Keratinocyte (primary cell): Measurements from ENCODE around the gene ITGAV. TPM values are rescaled to one million over a fixed set of nuclear protein-coding genes. Genes with fewer than 3 reads are reported as not detected.

Source experiments
- DNase-seq: peaks from one replicate; pipeline ENCODE4 v3.0.0-alpha.2; 2011; ENCODE audit warnings: low read depth, missing footprints, low spot score
- FAIRE-seq: peaks from 2 replicates; lab custom pipeline; 2011; peaks lifted over from hg19 to GRCh38; lab: Jason Lieb, UNC
- H2AFZ ChIP-seq: 2 replicates; pipeline ENCODE4 v1.6.0; 2012; ENCODE audit warnings: low read length, control low read depth, inconsistent platforms; ENCODE audit not compliant: control insufficient read depth
- H3K27ac ChIP-seq: 2 replicates; pipeline ENCODE4 v1.5.1; 2011; ENCODE audit warnings: low read length; ENCODE audit not compliant: control insufficient read depth, insufficient read depth
- H3K27me3 ChIP-seq: 3 replicates; pipeline ENCODE4 v1.6.0; 2011; ENCODE audit warnings: low read length; ENCODE audit not compliant: control insufficient read depth, insufficient read depth; ENCODE audit errors: extremely low read depth
- H3K36me3 ChIP-seq, 2 experiments: 2 replicates in 1 of 2; 3 replicates in 1 of 2; pipeline ENCODE4 v1.5.1; 2011; ENCODE audit warnings: low read length in 2 of 2, mild to moderate bottlenecking in 1 of 2; ENCODE audit not compliant: control insufficient read depth in 2 of 2, insufficient read depth in 2 of 2; ENCODE audit errors: extremely low read depth in 1 of 2
- H3K4me1 ChIP-seq: 3 replicates; pipeline ENCODE4 v1.5.1; 2011; ENCODE audit warnings: low read length; ENCODE audit not compliant: control insufficient read depth, insufficient read depth; ENCODE audit errors: extremely low read depth
- H3K4me2 ChIP-seq: 3 replicates; pipeline ENCODE4 v1.6.0; 2011; ENCODE audit warnings: low read depth, low read length; ENCODE audit not compliant: control insufficient read depth, insufficient read depth; ENCODE audit errors: extremely low read depth
- H3K4me3 ChIP-seq, 3 experiments: fragments of 200-600 bp in 1 of 3; sonication (generic) in 1 of 3; 2 replicates in 2 of 3; 3 replicates in 1 of 3; pipeline ENCODE4 v1.5.1; 2011 to 2016; ENCODE audit warnings: low read length in 3 of 3, mild to moderate bottlenecking in 3 of 3, control low read depth in 2 of 3, inconsistent platforms in 1 of 3, low read depth in 1 of 3, mixed read lengths in 1 of 3, mixed run types in 1 of 3, moderate library complexity in 1 of 3; ENCODE audit not compliant: control insufficient read depth in 2 of 3, insufficient read depth in 2 of 3; ENCODE audit errors: extremely low read depth in 1 of 3
- H3K79me2 ChIP-seq: 2 replicates; pipeline ENCODE4 v1.6.0; 2012; ENCODE audit warnings: low read length; ENCODE audit not compliant: control insufficient read depth, insufficient read depth
- H3K9ac ChIP-seq: 3 replicates; pipeline ENCODE4 v1.6.0; 2011; ENCODE audit warnings: low read length; ENCODE audit not compliant: control insufficient read depth, insufficient read depth; ENCODE audit errors: extremely low read depth
- H3K9me1 ChIP-seq: 3 replicates; pipeline ENCODE4 v1.6.0; 2011; ENCODE audit warnings: low read length; ENCODE audit not compliant: control insufficient read depth, insufficient read depth; ENCODE audit errors: extremely low read depth
- H3K9me3 ChIP-seq: 2 replicates; pipeline ENCODE4 v1.5.1; 2012; ENCODE audit warnings: low read depth, low read length; ENCODE audit not compliant: control insufficient read depth
- H4K20me1 ChIP-seq: 3 replicates; pipeline ENCODE4 v1.6.0; 2011; ENCODE audit warnings: low read length; ENCODE audit not compliant: control insufficient read depth, insufficient read depth; ENCODE audit errors: extremely low read depth
- CTCF ChIP-seq, 3 experiments: IDR thresholded peaks in 1 of 3; conservative IDR thresholded peaks in 1 of 3; optimal IDR thresholded peaks in 1 of 3; 2 replicates in 2 of 3; 3 replicates in 1 of 3; pipeline versions ENCODE3 to v1.5.1; 2011; ENCODE audit warnings: low read length in 3 of 3, mild to moderate bottlenecking in 3 of 3, moderate library complexity in 2 of 3, control low read depth in 1 of 3, inconsistent platforms in 1 of 3; ENCODE audit not compliant: insufficient read depth in 2 of 3; ENCODE audit errors: extremely low read depth in 1 of 3
- EZH2 ChIP-seq: IDR thresholded peaks from one replicate; pipeline ENCODE4 v1.6.1; 2012; ENCODE audit warnings: inconsistent platforms, mild to moderate bottlenecking, low read length, moderate library complexity
- dilution Hi-C: fragments of 300-500 bp; cut with MboI; formaldehyde crosslinking; loops from one replicate; pipeline ENCODE4 v1.7.0; 2020; ENCODE audit warnings: low sequenced_read_pairs; ENCODE audit not compliant: extremely low pct_ligation_motif_present
- polyA plus RNA-seq, 5 experiments: library from polyadenylated mRNA; depleted of rRNA in 3 of 5; stranded (reverse) in 3 of 5; stranded (forward) in 1 of 5; unstranded in 1 of 5; fragments of >200 nt; gene quantifications; 1 replicate in 1 of 5; 2 replicates in 3 of 5; 3 replicates in 1 of 5; pipeline versions ENCODE4 v1.2.1 to v1.2.3, GENCODE V29; 2011 to 2012; ENCODE audit warnings: missing spikeins in 2 of 5, low read depth in 1 of 5, low replicate concordance in 1 of 5

ITGAV gene
- polyA plus RNA-seq, 1 donor (not counting 4 experiments of a cell fraction or from before 2014, with no cell fraction given), result 63.7 TPM

GRCh38 chr2:186653511-186653910 is 63.7 kb downstream of the ITGAV start:
- no peaks in the 10 kb centered on the region for H3K4me1 ChIP-seq

GRCh38 chr2:186659383-186659782 is 69.5 kb downstream of the ITGAV start:
- Histone ChIP-seq H3K4me3 (no peak overlapping the region), H3K27ac (no peak overlapping the region), H3K79me2 (no peaks in the 10 kb centered on the region), H3K27me3 (no peaks in the 10 kb centered on the region), H3K9me3 (no peaks in the 10 kb centered on the region), H3K4me1 (no peaks in the 10 kb centered on the region), H2AFZ (no peak overlapping the region), H3K36me3 (peaks cover under 1 to 8% of the 10 kb centered on the region in 2 experiments), H4K20me1 (no peaks in the 10 kb centered on the region), H3K9me1 (no peaks in the 10 kb centered on the region), H3K9ac (no peak overlapping the region), H3K4me2 (no peak overlapping the region)
- TF ChIP-seq EZH2, result no peak
- no peak for TF ChIP-seq CTCF (optimal IDR thresholded peaks at IDR 0.05 in 1 of 3, IDR thresholded peaks at IDR 0.05 in 1 of 3, conservative IDR thresholded peaks at IDR 0.05 in 1 of 3; ENCODE audit: extremely low read depth in 1 of 3, insufficient read depth in 2 of 3, low read length in 3 of 3)
- DNase-seq (no peak), FAIRE-seq (no peak)
- dilution Hi-C loops, result no loop called here

More at GRCh38 chr2:186653511-186653910, 63.7 kb downstream of the ITGAV start:
- Histone ChIP-seq H3K9ac (no peak overlapping the region), H2AFZ (no peak overlapping the region), H3K27me3 (no peaks in the 10 kb centered on the region), H3K9me1 (no peaks in the 10 kb centered on the region), H3K4me3 (no peak overlapping the region), H3K9me3 (no peaks in the 10 kb centered on the region), H3K36me3 (peaks cover 4 to 5% of the 10 kb centered on the region in 2 experiments), H3K79me2 (no peaks in the 10 kb centered on the region), H3K27ac (no peak overlapping the region), H3K4me2 (no peak overlapping the region), H4K20me1 (no peaks in the 10 kb centered on the region)
- dilution Hi-C loops, result no loop called here
- DNase-seq (no peak), FAIRE-seq (no peak)
- TF ChIP-seq CTCF (optimal IDR thresholded peaks at IDR 0.05 in 1 of 3, IDR thresholded peaks at IDR 0.05 in 1 of 3, conservative IDR thresholded peaks at IDR 0.05 in 1 of 3; ENCODE audit: extremely low read depth in 1 of 3, insufficient read depth in 2 of 3, low read length in 3 of 3) (no peak), EZH2 (no peak)
